GM18907 (cell line): ENCODE measurements around the gene HLA-DMA.

ENCODE experiments used
- ATAC-seq: cut with Tn5 transposase; IDR thresholded peaks from one replicate; pipeline ENCODE4 v1.9.1; 2021; ENCODE audit warnings: mild to moderate bottlenecking, moderate library complexity; ENCODE audit not compliant: unreplicated experiment

The HLA-DMA gene

DNA sequence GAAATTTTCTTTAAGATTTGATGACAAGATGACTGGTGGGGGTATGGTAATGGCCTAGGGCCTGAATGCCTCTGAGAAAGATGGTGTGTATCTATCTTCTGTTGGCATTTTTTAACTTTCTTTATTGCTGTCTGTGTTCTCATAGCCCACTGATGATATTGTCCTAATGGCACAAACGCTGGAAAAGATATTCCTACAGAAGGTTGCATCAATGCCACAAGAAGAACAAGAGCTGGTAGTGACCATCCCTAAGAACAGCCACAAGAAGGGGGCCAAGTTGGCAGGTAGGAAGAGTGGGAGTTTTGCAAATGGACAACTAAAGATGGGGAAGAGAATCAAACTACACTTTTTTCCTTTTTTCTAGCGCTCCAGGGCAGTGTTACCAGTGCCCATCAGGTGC lies 23.0 kb upstream of the HLA-DMA start:
- ATAC-seq, result no peak

DNA sequence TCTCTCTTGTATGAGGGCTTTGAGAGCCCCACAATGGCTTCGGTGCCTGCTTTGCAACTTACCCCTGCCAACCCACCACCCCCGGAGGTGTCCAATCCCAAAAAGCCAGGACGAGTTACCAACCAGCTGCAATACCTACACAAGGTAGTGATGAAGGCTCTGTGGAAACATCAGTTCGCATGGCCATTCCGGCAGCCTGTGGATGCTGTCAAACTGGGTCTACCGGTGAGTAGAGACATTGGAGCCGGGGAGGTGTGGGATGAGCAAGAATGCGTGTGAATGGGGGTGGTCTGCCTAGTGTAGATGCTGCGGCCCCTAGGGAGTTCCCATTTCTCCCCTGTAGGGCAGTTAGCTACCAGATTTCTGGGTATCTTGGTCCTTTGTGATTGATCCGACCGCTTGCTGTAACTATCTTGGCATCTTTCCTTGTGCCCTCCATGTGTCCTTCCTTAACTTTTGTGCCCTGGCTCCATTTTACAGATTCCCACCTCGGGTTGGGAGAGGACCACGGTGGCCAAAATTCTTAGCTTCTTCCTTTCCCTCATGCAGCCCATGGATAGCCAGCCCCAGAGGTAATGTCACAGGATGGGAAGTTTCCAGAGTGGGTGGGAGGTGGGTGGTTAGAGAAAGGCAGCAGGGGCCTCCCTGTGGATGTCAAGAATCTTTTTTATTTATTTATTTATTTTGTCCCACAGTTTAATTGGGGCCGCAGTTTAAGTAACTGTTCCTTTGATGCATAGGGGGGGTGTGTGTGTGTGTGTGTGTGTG lies 21.8 kb upstream of the HLA-DMA start:
- ATAC-seq, result no peak

DNA sequence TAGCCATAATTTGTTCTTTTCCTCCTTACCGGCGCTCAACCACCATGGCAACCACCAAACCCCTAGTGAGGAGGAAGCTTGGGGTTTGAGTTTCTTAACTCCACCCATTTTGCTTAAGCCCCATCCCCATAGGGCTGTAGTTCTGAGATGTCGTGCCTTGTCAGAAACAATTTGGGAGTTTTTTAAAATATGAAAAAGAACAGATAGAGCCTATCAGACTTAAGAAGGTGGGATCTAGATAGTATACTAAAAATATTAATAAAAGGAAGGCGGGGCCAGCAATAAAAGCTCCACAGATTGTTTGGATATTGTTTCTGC lies 21.1 kb upstream of the HLA-DMA start:
- no peak for ATAC-seq

DNA sequence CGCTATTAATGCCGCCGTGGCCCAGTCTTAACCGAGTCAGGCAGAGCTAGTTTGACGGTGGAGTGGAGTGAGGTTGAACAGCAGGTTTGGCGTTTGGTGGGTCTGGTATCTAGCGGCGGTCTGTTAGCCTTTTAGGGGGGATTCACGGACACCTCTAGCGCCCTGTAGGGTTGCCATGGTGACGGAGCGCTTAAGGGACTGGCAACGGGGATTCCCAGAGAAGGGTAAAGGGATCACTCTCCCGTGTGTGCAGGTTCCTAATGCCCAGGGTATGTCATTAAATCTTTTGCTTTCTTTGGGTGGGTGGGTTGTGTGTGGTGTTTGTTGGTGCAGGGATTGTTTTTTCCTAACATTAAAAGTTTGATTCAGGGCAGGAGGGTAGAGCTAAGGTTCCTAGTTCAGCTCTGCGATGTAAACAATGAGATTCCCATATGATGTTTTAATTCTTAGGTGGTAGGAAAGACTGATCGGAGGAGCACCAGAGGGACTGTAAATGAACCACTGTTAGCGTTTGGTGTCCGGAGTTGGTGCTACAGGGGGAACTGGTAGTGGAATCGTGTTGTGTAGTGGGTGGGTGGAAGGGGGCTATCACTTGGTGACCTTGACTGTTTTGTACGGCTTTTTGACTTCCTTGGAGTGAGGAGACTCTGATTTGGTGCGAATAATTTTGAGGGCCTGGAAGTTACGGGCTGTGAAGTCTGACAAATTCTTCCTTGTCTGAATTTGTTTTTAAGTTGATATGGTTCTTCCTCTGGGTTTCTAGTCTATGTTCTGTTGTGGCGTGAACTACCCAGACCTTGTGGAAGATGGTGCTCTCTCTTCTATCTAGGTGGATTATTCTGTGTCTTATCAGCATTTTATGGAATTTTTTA lies 20.5 kb upstream of the HLA-DMA start:
- ATAC-seq, result no peak

DNA sequence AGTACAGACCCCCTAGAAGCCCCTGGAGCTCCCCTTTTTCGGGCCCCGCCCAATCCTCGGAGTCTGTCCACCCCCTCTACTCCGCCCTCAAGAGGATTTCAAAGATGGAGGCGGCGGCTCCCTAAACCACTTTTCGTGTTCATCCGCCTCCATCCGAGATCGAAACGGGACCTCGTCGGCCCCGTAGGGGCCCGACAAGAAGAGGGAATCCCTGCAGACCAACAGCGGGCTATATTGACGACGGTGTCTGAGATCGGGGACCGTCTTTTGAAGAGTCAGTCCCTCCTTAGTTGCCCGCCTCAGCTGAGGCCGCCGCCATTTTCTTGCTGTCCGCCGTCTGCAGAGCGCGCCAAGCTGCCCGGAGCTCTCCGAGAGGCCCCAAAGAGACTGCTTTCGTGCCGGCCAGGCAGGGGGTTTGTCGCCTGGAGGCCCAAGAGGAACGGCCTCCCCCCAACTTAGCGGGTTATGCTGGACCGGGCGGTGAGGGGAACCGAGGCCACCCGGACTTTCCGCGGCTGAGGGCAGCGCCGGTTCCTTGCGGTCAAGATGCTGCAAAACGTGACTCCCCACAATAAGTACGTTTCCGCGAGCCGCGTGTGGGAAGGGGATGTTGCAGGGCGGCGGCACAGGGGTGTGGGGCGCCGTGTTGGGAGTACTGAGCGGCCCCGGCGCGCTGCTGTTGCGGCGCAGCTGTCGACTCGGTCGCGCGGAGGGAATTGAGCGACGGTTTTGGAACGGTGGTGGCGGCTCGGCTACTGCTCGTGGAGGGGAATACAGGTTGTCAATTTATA lies 19.7 kb upstream of the HLA-DMA start:
- ATAC-seq, result no peak

DNA sequence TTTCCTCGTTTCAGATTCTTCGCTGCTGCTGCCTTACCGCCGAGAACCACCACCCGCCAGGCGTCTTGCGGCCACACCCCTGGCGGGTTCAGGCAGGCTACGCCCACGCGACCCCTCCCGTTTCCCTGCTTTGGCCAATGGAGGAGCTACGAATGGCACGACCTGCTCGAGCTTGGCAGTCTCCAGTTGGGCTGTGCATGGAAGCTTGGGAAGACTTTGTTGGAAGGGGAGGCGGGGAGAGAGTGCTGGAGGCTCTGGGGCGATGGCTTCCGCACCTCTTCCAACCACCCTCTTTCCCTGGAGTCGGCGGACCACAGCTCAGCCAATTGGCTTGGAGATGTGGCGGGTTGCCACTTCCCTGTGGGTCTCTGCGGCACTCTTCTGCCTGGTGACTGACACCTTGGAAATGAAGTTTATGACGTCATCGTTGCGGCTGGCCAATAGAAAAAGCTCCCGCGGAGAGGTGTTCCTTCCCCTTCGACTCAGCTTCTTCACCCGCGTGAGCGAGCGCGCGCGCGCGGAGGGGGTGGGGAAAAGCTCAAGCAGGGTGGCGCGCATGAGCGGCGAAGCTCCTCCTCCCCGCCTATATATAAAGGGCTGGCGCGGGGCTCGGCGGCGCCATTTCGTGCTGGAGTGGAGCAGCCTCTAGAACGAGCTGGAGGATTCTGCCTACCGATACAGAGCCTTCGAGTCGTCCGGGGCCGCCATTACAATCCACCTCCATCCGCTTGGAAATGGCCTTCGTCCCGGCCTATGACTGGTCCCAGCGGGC lies 18.9 kb upstream of the HLA-DMA start:
- ATAC-seq, result peak; percentile 47

DNA sequence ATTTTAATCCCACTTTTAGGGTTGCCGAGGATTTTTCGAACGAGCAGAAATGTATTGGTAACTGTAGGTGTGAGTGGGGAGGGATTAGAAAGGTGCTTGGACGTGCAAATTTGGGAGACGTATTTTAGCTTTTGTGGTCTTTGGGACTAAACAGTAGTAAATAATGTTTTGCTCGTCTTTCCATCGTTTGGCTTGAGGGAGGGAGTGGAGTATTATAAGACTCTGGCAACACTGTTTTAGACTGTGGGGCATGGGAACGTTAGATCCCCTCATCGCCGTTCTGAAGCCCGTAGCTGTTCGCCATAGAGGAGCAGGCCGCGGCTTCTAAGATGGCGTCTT lies 18.3 kb upstream of the HLA-DMA start:
- ATAC-seq, result no peak

DNA sequence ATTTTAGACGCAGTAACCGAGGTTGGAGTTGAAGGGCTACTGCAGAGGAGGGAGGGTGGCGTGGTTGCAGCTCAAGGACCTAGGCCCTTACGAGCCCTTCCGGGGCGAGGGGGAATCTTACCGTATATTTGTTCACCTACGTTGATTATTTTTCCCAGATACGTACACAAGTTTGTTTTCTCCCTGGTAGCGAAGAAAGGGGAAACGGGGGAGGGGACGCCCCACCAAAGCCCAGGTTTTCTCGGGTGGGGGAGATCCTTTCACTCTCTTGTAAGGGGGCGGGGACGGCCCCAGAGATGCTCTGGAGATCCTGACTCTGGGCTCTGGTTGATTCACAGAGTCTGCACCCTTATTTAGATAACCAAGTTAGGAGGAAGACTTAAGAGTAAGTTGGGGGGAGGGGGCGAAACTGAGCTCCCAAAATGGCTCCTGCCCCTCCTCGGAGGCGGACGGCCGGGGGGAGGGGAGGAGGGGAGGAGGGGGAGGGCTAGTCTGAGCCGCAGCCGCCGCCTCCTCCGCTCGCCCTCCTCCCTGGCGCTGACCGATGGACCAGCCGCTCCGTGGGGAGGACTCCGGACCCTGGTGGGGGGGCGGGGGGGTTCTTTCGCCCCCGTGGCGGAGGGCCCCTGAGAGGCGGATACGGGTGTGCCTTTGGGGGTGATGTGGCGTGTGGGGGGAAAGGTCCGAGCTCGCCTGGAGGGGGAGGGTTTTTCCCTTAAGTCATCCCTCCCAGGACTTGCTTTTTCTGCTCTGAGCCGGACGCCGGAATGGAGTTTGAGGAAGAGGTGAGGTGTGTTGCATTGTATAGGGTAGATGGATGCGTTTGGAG lies 17.7 kb upstream of the HLA-DMA start:
- no peak for ATAC-seq

DNA sequence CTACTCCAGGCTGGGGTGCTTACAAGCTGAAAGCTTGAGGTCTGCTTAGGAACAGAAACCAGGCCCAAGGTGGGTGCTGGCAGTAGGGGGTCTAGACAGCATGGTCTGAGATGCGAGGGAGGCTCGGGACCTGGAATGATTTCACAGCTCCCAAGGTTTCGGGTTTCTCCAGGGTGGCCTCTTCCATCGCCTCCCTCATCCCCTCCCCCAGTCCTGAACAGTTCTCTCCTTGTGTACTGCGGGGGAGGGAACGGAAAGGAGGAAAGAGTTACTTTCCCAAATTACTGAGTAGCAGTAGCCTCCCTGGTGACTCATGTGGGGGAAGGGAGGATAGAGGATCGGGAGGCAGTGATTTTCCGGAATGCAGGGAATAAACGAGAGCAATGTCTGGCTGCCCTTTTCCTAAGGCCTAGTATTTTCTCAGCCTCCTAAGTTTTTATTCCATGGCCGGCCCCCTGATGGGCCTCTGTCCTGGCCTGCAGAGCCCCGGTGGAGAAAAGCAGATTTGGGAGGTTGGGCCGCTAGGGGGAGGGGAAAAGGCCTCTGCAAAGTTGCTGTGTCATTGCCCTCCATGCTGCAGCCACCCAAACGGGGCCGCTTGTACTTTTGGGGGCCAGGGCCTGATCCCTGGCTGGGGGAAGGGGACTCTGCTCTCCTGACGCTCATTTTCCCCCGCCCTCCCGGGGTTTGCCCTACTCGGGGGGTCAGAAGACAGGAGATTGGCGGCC lies 17.0 kb upstream of the HLA-DMA start:
- no peak for ATAC-seq

DNA sequence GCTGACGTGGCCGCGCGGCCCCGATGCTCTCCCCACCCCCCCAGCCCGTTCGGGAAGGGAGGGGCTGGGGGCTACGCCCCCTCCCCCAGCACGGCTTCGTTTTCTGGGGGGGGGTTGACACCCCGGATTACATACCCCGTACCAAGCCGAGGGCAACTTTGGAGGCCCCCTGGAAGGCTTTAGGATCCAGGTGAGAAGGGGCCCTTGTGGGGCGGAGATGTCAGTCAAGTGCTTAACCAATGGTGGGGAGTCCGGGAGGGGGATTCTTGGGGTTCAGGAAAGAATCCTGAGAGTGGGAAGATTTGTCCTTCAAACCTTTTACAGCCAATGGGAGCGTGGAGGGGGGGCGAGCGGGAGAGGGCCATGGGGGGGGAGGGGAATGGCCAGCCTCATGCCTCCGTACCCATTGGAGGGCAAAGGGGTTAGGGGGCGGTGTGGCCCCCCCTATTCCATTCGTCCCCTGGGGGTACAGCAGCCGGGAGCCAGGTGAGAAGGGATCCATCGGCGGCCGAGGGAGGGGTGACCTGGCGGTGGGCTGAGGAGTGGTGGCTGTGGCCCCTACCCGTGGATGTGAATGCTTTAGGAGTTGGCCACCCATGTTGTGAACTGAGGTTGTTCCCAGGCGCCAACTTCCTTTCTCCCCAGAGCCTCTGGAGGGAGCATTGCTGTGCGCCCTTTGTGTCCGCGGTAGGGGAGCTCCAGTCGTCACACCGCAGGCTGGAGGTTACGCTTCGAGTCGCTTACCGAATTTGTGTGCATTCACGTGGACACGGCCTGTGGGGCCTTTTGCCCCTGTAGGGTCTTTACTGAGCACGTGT lies 16.2 kb upstream of the HLA-DMA start:
- ATAC-seq, result no peak

DNA sequence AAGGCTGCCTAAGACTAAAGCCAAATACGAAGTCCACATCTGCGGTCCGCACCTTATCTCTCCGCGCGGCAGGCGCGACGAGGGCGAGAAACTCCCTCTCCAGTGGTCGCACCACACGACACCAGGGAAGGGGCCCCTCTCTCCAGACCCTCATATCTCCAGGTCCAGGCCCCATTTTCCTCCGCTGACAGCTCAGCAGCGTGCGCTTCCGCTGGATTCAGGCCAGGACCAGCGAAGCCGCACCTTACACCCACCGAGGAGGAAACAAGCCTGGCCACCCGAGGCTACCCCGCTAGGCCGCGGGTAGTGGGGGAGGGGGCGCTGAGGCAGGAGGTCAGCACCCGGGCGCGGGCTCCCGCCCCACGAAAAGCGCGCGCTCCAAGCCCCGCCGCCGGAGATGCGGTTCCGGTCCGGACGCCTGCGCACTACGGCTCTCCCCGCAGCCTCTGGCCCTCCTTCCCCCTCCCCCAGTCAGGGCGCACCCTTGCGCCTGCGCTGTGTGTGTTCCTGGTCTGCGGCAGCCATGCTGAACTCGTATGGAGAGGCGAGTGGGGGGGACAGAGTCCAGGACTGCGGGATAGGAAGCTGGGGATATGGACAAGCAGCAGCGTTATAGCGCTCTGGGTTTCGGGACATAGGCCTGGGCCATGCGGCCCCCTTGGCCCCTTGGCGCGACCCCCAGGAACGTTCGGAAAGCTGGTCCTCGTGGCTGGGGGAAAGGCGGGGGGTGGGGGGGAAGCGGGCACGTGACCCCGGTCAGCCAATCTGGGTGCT lies 15.4 kb upstream of the HLA-DMA start, which contains the start of gene BRD2:
BRD2 (plus strand) TSS at position 502 of the 774 bp plus-strand sequence. CDS start 4,305 bp downstream, outside the sequence.
- peak; percentile 38 for ATAC-seq

DNA sequence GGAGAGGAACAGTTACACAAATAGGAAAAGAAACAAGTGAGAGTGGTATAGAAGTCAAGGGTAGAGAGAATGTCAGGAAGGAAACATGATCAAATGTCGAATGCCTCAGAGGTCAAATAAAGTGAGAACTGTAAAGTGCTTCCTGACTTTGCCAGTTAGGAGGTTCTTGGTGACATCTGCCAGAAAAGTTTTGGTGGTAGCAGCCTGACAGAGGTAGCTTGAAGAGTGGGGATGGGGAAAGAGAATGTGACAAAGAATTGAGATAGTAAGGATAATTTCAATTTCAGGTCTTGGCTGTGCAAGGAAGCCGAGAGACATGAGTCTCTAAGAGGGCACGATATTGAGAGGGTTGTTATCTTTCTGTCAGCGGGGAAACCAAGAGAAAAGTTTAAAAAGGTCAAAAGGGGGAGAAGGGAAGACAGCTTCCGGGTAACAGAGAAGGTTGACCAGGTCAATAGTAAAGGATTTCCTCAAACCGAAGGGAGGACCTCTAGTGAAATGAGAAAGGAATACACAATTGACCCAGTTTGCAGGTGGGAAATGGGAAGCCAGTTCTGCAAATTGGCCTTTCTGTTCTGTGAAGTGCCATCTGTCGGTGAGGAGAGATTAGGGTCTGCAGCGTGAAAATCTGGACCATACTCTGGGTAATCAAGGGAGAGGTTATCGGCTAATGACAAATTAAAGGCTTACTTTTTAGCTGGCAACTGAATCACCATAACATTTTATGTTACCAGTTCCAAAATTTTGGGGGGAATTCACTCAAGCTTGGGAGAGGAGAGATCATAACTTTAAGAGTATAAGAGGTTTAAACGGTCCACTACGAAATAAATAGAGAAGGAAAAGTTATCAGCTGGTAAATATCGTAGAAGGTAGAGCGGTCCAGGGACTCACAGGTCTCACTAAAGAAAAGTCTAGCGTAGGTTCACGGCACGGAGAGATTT lies 14.5 kb upstream of the HLA-DMA start:
- ATAC-seq, result no peak

DNA sequence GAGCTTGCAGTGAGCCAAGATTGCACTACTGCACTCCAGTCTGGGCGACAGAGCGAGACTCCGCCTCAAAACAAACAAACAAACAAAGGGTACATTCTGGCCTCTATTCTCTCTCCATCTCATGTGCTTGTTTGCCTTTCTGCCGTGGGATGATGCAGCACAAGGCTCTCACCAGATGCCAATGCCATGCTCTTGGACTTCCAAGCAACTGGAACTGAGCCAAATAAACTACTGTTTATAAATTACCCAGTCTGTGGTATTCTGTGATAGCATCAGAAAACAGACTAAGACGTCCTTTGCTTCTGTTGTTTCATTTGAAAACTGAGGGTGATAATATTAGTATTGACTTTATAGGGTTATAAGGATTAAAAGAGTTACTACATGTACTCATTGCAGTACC lies 11.9 kb upstream of the HLA-DMA start:
- no peak for ATAC-seq

DNA sequence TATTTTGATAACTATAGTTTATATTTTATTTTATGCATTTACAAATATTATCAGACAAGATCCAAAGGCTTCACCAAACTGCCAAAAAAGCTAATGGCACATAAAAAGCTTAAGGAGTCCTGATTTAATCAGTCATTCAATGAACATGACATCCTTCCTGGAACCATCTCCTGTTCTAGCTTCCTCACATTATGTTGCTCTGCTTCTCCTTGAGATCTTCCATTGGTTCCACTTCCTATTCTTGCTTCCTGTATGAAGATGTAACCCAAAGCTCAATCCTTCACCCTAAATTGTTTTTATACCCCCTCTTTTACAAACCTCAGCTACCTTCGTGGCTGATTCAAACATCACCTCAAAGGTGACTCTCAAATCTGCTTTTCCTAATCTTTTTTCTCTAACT lies 11.0 kb upstream of the HLA-DMA start:
- no peak for ATAC-seq

DNA sequence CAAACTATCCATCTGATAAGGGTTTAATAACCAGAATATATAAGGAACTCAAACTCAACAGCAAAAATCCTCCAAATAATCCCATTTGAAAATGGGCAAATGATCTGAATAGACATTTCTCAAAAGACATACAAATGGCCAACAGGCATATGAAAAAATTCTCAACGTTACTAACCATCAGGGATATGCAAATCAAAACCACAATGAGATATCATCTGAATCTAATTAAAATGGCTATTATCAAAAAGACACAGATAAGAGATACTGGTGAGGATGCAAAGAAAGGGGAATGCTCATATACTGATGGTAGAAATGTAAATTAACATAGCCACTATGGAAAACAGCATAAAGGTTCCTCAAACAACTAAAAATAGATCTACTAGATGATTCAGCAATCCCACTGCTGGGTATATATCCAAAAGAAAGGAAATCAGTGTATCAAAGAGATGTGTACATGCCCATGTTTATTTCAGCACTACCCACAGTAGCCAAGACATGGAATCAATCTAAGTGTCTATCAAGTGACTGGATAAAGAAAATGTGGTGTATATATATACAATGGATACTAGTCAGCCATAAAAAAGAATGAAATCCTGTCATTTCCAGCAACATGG lies 9.4 kb upstream of the HLA-DMA start:
- no peak for ATAC-seq

DNA sequence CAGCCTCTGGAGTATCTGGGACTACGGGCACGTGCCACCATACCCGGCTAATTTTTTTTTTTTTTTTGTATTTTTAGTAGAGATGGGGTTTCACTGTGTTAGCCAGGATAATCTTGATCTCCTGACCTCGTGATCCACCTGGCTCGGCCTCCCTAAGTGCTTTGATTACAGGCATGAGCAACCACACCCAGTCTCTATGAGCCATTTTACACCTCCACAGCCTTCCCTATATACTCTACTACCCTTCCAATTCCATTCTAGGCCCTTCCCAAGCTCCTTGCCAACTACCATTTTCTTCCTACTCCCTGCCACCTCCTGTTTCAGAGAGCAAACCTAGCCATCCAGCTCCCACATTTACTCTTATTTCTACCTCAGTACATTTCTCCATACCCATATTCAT lies 7.7 kb upstream of the HLA-DMA start:
- no peak for ATAC-seq
